HEK293 (cell line): Measurements from ENCODE around the gene FLOT2.
A peak's percentile ranks its signal among the peaks of the same experiment; 100 is the strongest.

Experiments
- EGR2 ChIP-seq: fragments of 450-650 bp; formaldehyde crosslinking; IDR thresholded peaks from 2 replicates; pipeline ENCODE4 v1.5.1; 2016; ENCODE audit warnings: low read depth, missing biosample characterization, missing genetic modification characterization
- HOXA7 ChIP-seq: sonication (generic); formaldehyde crosslinking; IDR thresholded peaks from 2 replicates; pipeline ENCODE4 v1.8.1; 2022; ENCODE audit warnings: missing genetic modification reagents, borderline replicate concordance
- MYNN ChIP-seq: fragments of 450-650 bp; formaldehyde crosslinking; IDR thresholded peaks from 2 replicates; pipeline ENCODE4 v1.5.1; 2016; ENCODE audit warnings: missing biosample characterization, missing genetic modification characterization, borderline replicate concordance
- REPIN1 ChIP-seq: fragments of 450-650 bp; formaldehyde crosslinking; IDR thresholded peaks from 2 replicates; pipeline ENCODE4 v1.5.1; 2017; ENCODE audit warnings: missing biosample characterization, missing genetic modification characterization, low read depth
- SCRT2 ChIP-seq: fragments of 450-650 bp; formaldehyde crosslinking; IDR thresholded peaks from 2 replicates; pipeline ENCODE4 v1.5.1; 2016; ENCODE audit warnings: missing biosample characterization, missing genetic modification characterization
- ZEB2 ChIP-seq: fragments of 450-650 bp; formaldehyde crosslinking; IDR thresholded peaks from 2 replicates; pipeline ENCODE4 v1.5.1; 2016; ENCODE audit warnings: missing biosample characterization, missing genetic modification characterization
- ZNF138 ChIP-seq: fragments of 450-650 bp; formaldehyde crosslinking; IDR thresholded peaks from 2 replicates; pipeline ENCODE4 v1.5.1; 2016; ENCODE audit warnings: missing biosample characterization, missing genetic modification characterization, borderline replicate concordance
- ZNF169 ChIP-seq: fragments of 450-650 bp; formaldehyde crosslinking; IDR thresholded peaks from 2 replicates; pipeline ENCODE4 v1.5.1; 2016; ENCODE audit warnings: missing biosample characterization, missing genetic modification characterization
- ZNF2 ChIP-seq: fragments of 450-650 bp; formaldehyde crosslinking; IDR thresholded peaks from 2 replicates; pipeline ENCODE4 v1.5.1; 2016; ENCODE audit warnings: missing biosample characterization, missing genetic modification characterization
- ZNF335 ChIP-seq: fragments of 450-650 bp; formaldehyde crosslinking; conservative IDR thresholded peaks from 2 replicates; pipeline ENCODE4 v1.5.1; 2016; ENCODE audit warnings: missing biosample characterization, missing genetic modification characterization
- ZNF544 ChIP-seq: fragments of 450-650 bp; formaldehyde crosslinking; IDR thresholded peaks from 2 replicates; pipeline ENCODE4 v1.5.0; 2017; ENCODE audit warnings: missing biosample characterization, missing genetic modification characterization
- ZNF561 ChIP-seq: fragments of 450-650 bp; IDR thresholded peaks from 2 replicates; pipeline ENCODE4 v1.5.1; 2018; ENCODE audit warnings: missing biosample characterization, missing genetic modification characterization, borderline replicate concordance
- ZNF600 ChIP-seq: fragments of 450-650 bp; formaldehyde crosslinking; IDR thresholded peaks from 2 replicates; pipeline ENCODE4 v1.5.1; 2016; ENCODE audit warnings: missing biosample characterization, missing genetic modification characterization
- ZNF664 ChIP-seq: fragments of 450-650 bp; formaldehyde crosslinking; IDR thresholded peaks from 2 replicates; pipeline ENCODE4 v1.5.1; 2016; ENCODE audit warnings: missing biosample characterization, missing genetic modification characterization
- ZNF768 ChIP-seq: fragments of 450-650 bp; formaldehyde crosslinking; IDR thresholded peaks from 2 replicates; pipeline ENCODE4 v1.5.1; 2018; ENCODE audit warnings: missing biosample characterization, mild to moderate bottlenecking, missing genetic modification characterization
- ZNF776 ChIP-seq: fragments of 450-650 bp; formaldehyde crosslinking; IDR thresholded peaks from 2 replicates; pipeline ENCODE4 v1.5.0; 2017; ENCODE audit warnings: missing biosample characterization, missing genetic modification characterization, borderline replicate concordance
- ZNF792 ChIP-seq: fragments of 450-650 bp; formaldehyde crosslinking; IDR thresholded peaks from 2 replicates; pipeline ENCODE4 v1.5.1; 2016; ENCODE audit warnings: missing biosample characterization, missing genetic modification characterization
- TF ChIP-seq, protein P1 (sequence below): fragments of 450-650 bp; formaldehyde crosslinking; IDR thresholded peaks from 2 replicates; pipeline ENCODE4 v1.5.1; 2016; ENCODE audit warnings: missing biosample characterization, missing genetic modification characterization
- TF ChIP-seq, protein P2 (sequence below): fragments of 450-650 bp; IDR thresholded peaks from 2 replicates; pipeline ENCODE4 v1.5.1; 2018; ENCODE audit warnings: missing biosample characterization, mild to moderate bottlenecking, missing genetic modification characterization
- TF ChIP-seq, protein P3 (sequence below): fragments of 450-650 bp; formaldehyde crosslinking; IDR thresholded peaks from 2 replicates; pipeline ENCODE4 v1.5.1; 2016; ENCODE audit warnings: missing biosample characterization, missing genetic modification characterization, low read depth
- TF ChIP-seq, protein P4 (sequence below): fragments of 450-650 bp; formaldehyde crosslinking; IDR thresholded peaks from 2 replicates; pipeline ENCODE4 v1.5.1; 2017; ENCODE audit warnings: missing biosample characterization, missing genetic modification characterization
- TF ChIP-seq, protein P5 (sequence below): fragments of 450-650 bp; formaldehyde crosslinking; IDR thresholded peaks from 2 replicates; pipeline ENCODE4 v1.5.1; 2016; ENCODE audit warnings: missing biosample characterization, missing genetic modification characterization
- TF ChIP-seq, protein P6 (sequence below): fragments of 450-650 bp; formaldehyde crosslinking; IDR thresholded peaks from 2 replicates; pipeline ENCODE4 v1.5.1; 2016; ENCODE audit warnings: missing biosample characterization, missing genetic modification characterization
- TF ChIP-seq, protein P7 (sequence below): fragments of 450-650 bp; formaldehyde crosslinking; IDR thresholded peaks from 2 replicates; pipeline ENCODE4 v1.5.1; 2016; ENCODE audit warnings: missing biosample characterization, missing genetic modification characterization

The FLOT2 gene

DNA sequence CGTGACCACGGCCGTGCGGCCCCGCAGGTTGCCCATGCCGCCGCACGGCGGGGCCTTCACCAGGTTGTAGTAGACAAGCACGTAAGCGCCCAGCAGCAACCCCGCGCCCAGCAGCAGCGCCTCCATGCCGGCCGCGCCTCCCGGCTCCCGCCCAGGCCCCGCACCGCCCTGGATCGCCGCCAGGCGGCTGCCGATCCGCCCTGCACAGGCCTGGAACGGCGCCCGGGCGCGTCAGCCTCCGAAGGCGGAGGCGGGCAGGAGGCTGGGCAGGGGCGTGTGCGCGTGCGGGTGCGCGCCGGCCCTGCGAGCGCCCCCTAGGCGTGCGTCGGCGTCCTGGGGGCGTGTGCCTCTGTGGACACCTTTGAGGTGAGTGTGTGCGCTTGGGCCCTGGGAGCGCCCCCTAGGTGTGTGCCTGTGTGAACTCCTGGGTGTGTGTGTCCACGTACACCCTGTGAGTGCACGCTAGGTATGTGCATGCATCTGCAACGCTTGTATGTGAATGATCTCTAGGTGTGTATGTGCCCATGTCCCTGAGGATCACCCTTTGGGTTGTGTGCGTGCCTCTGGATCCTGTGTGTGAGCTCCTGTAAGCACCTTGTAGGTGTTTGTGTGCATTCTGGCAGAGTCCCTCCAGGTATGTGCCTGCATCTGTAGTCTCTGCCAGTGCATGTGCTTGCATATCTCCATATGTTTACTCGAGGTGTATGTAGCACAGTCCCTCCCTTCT lies 5.4 kb upstream of the FLOT2 start, which contains the start of gene DHRS13 (continued):
- TF ChIP-seq, protein P1, sequence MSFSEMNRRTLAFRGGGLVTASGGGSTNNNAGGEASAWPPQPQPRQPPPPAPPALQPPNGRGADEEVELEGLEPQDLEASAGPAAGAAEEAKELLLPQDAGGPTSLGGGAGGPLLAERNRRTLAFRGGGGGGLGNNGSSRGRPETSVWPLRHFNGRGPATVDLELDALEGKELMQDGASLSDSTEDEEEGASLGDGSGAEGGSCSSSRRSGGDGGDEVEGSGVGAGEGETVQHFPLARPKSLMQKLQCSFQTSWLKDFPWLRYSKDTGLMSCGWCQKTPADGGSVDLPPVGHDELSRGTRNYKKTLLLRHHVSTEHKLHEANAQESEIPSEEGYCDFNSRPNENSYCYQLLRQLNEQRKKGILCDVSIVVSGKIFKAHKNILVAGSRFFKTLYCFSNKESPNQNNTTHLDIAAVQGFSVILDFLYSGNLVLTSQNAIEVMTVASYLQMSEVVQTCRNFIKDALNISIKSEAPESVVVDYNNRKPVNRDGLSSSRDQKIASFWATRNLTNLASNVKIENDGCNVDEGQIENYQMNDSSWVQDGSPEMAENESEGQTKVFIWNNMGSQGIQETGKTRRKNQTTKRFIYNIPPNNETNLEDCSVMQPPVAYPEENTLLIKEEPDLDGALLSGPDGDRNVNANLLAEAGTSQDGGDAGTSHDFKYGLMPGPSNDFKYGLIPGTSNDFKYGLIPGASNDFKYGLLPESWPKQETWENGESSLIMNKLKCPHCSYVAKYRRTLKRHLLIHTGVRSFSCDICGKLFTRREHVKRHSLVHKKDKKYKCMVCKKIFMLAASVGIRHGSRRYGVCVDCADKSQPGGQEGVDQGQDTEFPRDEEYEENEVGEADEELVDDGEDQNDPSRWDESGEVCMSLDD (tag by site-specific recombination): 0 out of 2 replicates have a peak, but pooled peaks have one; percentile 63
- TF ChIP-seq ZNF664 (tag by site-specific recombination) (no peak), ZEB2 (tag by site-specific recombination) (peak; percentile 91), ZNF2 (peak; percentile 85), ZNF138 (tag by site-specific recombination) (no peak), ZNF776 (tag by site-specific recombination) (no peak), REPIN1 (tag by site-specific recombination) (no peak), HOXA7 (CRISPR knock-in tag) (0 out of 2 replicates have a peak, but pooled peaks have one; percentile 27), ZNF768 (tag by site-specific recombination) (no peak), MYNN (tag by site-specific recombination) (no peak), ZNF169 (tag by site-specific recombination) (no peak), ZNF544 (tag by site-specific recombination) (no peak), ZNF792 (tag by site-specific recombination) (no peak), SCRT2 (tag by site-specific recombination) (no peak), ZNF600 (no peak), EGR2 (tag by site-specific recombination) (peak; percentile 84), ZNF561 (peak; percentile 98), ZNF335 (tag by site-specific recombination) (0 out of 2 replicates have a peak, but pooled peaks have one; percentile 13)
- TF ChIP-seq, protein P2, sequence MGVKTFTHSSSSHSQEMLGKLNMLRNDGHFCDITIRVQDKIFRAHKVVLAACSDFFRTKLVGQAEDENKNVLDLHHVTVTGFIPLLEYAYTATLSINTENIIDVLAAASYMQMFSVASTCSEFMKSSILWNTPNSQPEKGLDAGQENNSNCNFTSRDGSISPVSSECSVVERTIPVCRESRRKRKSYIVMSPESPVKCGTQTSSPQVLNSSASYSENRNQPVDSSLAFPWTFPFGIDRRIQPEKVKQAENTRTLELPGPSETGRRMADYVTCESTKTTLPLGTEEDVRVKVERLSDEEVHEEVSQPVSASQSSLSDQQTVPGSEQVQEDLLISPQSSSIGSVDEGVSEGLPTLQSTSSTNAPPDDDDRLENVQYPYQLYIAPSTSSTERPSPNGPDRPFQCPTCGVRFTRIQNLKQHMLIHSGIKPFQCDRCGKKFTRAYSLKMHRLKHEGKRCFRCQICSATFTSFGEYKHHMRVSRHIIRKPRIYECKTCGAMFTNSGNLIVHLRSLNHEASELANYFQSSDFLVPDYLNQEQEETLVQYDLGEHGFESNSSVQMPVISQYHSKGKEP (tag by site-specific recombination): peak; percentile 84
- TF ChIP-seq, protein P3, sequence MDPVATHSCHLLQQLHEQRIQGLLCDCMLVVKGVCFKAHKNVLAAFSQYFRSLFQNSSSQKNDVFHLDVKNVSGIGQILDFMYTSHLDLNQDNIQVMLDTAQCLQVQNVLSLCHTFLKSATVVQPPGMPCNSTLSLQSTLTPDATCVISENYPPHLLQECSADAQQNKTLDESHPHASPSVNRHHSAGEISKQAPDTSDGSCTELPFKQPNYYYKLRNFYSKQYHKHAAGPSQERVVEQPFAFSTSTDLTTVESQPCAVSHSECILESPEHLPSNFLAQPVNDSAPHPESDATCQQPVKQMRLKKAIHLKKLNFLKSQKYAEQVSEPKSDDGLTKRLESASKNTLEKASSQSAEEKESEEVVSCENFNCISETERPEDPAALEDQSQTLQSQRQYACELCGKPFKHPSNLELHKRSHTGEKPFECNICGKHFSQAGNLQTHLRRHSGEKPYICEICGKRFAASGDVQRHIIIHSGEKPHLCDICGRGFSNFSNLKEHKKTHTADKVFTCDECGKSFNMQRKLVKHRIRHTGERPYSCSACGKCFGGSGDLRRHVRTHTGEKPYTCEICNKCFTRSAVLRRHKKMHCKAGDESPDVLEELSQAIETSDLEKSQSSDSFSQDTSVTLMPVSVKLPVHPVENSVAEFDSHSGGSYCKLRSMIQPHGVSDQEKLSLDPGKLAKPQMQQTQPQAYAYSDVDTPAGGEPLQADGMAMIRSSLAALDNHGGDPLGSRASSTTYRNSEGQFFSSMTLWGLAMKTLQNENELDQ: no peak
- TF ChIP-seq, protein P4, sequence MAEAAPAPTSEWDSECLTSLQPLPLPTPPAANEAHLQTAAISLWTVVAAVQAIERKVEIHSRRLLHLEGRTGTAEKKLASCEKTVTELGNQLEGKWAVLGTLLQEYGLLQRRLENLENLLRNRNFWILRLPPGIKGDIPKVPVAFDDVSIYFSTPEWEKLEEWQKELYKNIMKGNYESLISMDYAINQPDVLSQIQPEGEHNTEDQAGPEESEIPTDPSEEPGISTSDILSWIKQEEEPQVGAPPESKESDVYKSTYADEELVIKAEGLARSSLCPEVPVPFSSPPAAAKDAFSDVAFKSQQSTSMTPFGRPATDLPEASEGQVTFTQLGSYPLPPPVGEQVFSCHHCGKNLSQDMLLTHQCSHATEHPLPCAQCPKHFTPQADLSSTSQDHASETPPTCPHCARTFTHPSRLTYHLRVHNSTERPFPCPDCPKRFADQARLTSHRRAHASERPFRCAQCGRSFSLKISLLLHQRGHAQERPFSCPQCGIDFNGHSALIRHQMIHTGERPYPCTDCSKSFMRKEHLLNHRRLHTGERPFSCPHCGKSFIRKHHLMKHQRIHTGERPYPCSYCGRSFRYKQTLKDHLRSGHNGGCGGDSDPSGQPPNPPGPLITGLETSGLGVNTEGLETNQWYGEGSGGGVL (tag by site-specific recombination): no peak
- TF ChIP-seq, protein P5, sequence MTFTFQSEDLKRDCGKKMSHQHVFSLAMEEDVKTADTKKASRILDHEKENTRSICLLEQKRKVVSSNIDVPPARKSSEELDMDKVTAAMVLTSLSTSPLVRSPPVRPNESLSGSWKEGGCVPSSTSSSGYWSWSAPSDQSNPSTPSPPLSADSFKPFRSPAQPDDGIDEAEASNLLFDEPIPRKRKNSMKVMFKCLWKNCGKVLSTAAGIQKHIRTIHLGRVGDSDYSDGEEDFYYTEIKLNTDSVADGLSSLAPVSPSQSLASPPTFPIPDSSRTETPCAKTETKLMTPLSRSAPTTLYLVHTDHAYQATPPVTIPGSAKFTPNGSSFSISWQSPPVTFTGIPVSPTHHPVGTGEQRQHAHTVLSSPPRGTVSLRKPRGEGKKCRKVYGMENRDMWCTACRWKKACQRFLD (tag by site-specific recombination): no peak
- TF ChIP-seq, protein P6, sequence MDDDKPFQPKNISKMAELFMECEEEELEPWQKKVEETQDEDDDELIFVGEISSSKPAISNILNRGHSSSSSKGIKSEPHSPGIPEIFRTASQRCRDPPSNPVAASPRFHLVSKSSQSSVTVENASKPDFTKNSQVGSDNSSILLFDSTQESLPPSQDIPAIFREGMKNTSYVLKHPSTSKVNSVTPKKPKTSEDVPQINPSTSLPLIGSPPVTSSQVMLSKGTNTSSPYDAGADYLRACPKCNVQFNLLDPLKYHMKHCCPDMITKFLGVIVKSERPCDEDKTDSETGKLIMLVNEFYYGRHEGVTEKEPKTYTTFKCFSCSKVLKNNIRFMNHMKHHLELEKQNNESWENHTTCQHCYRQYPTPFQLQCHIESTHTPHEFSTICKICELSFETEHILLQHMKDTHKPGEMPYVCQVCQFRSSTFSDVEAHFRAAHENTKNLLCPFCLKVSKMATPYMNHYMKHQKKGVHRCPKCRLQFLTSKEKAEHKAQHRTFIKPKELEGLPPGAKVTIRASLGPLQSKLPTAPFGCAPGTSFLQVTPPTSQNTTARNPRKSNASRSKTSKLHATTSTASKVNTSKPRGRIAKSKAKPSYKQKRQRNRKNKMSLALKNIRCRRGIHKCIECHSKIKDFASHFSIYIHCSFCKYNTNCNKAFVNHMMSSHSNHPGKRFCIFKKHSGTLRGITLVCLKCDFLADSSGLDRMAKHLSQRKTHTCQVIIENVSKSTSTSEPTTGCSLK (tag by site-specific recombination): no peak
- TF ChIP-seq, protein P7, sequence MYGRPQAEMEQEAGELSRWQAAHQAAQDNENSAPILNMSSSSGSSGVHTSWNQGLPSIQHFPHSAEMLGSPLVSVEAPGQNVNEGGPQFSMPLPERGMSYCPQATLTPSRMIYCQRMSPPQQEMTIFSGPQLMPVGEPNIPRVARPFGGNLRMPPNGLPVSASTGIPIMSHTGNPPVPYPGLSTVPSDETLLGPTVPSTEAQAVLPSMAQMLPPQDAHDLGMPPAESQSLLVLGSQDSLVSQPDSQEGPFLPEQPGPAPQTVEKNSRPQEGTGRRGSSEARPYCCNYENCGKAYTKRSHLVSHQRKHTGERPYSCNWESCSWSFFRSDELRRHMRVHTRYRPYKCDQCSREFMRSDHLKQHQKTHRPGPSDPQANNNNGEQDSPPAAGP: peak; percentile 74; the same call in 1 of the 2 replicates
